ENCODE results near the gene NPIPB8. TPM values are rescaled to one million over a fixed set of nuclear protein-coding genes. Genes with fewer than 3 reads are reported as not detected.
A peak's percentile ranks its signal among the peaks of the same experiment; 100 is the strongest.
"Not testable (repeated sequence)": the region's sequence is repeated elsewhere in the genome, so short reads cannot be mapped to it uniquely, and the experiment has no call there.

The NPIPB8 gene
- total RNA-seq (2021; ENCODE audit: unreplicated experiment): not detected
- not detected for polyA plus RNA-seq (2012; ENCODE audit: insufficient read length)
- percentile 20 among the genes with signal in this experiment for Bru-seq, nascent RNA
- percentile 26 among the genes with signal in this experiment for BruChase-seq, experiment 1, labeled RNA remaining after a 2-hour chase
- percentile 29 among the genes with signal in this experiment for BruChase-seq, experiment 2, labeled RNA remaining after a 6-hour chase
- long read RNA-seq: 0 reads

GRCh38 chr16:28637765-28638164 lies at the start of gene NPIPB8:
Gene NPIPB8, plus strand, starts transcription at chr16:28638065. Its CDS starts 296 bp downstream, at chr16:28638361.
- H3K27me3 ChIP-seq (ENCODE audit: control insufficient read depth, insufficient read depth, low read length); POLR2A ChIA-PET; H3K9me3 ChIP-seq (ENCODE audit: control insufficient read depth, insufficient read depth, low read depth, low read length); H3K27ac ChIP-seq (ENCODE audit: low read length); H3K4me1 ChIP-seq (ENCODE audit: control insufficient read depth, insufficient read depth, low read length); in situ Hi-C loops (cut with HindIII; ENCODE audit: low pct_unique_long_range_greater_than_20kb, low sequenced_read_pairs); intact Hi-C loops (cut with micrococcal nuclease; ENCODE audit: unreplicated experiment); DNase-seq (ENCODE audit: low read depth, low spot score); H3K36me3 ChIP-seq (ENCODE audit: control insufficient read depth, insufficient read depth, low read length); CTCF ChIA-PET; ATAC-seq; BruUV-seq (replicated peaks); H3K4me3 ChIP-seq (ENCODE audit: low read depth in 2 of 2, low read length in 2 of 2): not testable (repeated sequence)

DNA sequence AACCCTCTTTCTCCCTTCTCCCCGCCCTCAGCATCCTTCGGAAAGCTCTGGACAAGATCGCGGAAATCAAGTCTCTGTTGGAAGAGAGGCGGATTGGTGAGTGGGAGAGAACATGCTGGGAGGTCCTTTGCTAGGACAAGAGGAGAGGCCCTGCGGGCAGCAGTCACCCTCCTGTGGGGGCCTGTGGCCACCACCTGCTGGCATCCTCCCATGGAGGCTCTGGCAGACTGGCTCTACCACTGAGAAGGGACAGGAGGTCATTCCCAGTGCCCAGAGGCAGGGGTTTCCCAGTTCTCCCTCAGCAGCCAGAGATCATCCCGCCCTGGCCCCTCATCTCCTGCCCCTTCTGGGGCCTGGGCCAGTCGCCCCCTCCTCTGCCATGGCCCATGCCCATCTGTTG lies 48.8 kb upstream of the NPIPB8 start:
- H3K4me1 ChIP-seq (ENCODE audit: control insufficient read depth, insufficient read depth, low read length): no peaks in the 10 kb centered on the region
- no peak for TF ChIP-seq SIN3A (IDR thresholded peaks at IDR 0.05; ENCODE audit: borderline replicate concordance, insufficient read depth, low read depth, low read length)
- no peak for TF ChIP-seq CTCF (IDR thresholded peaks at IDR 0.05)
- no peak for TF ChIP-seq POLR2AphosphoS5 (IDR thresholded peaks at IDR 0.05; ENCODE audit: low read depth, low read length)
- TF ChIP-seq, protein P1, sequence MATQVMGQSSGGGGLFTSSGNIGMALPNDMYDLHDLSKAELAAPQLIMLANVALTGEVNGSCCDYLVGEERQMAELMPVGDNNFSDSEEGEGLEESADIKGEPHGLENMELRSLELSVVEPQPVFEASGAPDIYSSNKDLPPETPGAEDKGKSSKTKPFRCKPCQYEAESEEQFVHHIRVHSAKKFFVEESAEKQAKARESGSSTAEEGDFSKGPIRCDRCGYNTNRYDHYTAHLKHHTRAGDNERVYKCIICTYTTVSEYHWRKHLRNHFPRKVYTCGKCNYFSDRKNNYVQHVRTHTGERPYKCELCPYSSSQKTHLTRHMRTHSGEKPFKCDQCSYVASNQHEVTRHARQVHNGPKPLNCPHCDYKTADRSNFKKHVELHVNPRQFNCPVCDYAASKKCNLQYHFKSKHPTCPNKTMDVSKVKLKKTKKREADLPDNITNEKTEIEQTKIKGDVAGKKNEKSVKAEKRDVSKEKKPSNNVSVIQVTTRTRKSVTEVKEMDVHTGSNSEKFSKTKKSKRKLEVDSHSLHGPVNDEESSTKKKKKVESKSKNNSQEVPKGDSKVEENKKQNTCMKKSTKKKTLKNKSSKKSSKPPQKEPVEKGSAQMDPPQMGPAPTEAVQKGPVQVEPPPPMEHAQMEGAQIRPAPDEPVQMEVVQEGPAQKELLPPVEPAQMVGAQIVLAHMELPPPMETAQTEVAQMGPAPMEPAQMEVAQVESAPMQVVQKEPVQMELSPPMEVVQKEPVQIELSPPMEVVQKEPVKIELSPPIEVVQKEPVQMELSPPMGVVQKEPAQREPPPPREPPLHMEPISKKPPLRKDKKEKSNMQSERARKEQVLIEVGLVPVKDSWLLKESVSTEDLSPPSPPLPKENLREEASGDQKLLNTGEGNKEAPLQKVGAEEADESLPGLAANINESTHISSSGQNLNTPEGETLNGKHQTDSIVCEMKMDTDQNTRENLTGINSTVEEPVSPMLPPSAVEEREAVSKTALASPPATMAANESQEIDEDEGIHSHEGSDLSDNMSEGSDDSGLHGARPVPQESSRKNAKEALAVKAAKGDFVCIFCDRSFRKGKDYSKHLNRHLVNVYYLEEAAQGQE (IDR thresholded peaks at IDR 0.05; ENCODE audit: insufficient read depth in 1 of 2, low read depth in 2 of 2, low read length in 1 of 2): no peak
- ATAC-seq (no peak), DNase-seq (ENCODE audit: low read depth, low spot score) (no peak)
- in situ Hi-C loops (cut with HindIII; ENCODE audit: low pct_unique_long_range_greater_than_20kb, low sequenced_read_pairs) (no loop called here), intact Hi-C loops (cut with micrococcal nuclease; ENCODE audit: unreplicated experiment) (no loop called here)
- BruUV-seq (replicated peaks): no TSS peak
- H3K27ac ChIP-seq (ENCODE audit: low read length): no peak overlapping the region
- no peaks in the 10 kb centered on the region for H3K9me3 ChIP-seq (ENCODE audit: control insufficient read depth, insufficient read depth, low read depth, low read length)
- H3K27me3 ChIP-seq (ENCODE audit: control insufficient read depth, insufficient read depth, low read length): no peaks in the 10 kb centered on the region
- POLR2A ChIA-PET: no interaction called here
- CTCF ChIA-PET: no interaction called here
- no peaks in the 10 kb centered on the region for H3K36me3 ChIP-seq (ENCODE audit: control insufficient read depth, insufficient read depth, low read length)
- no peak overlapping the region for H3K4me3 ChIP-seq (ENCODE audit: low read depth in 2 of 2, low read length in 2 of 2)

DNA sequence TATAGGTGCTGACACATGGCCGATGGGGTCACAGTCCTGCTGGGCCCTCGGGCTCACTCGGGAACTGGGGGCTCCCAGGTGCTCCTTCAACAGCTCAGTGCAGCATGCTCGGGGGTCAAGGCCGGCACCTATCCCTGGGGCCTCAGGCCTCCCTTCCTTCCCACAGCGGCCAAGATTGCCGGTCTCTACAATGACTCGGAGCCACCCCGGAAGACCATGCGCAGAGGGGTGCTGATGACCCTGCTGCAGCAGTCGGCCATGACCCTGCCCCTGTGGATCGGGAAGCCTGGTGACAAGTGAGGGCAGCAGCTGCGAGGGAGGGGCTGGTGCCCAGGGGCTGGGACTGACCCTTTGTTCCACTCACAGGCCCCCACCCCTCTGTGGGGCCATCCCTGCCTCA lies 47.9 kb upstream of the NPIPB8 start:
- no peaks in the 10 kb centered on the region for H3K9me3 ChIP-seq (ENCODE audit: control insufficient read depth, insufficient read depth, low read depth, low read length)
- no peak overlapping the region for H3K4me3 ChIP-seq (ENCODE audit: low read depth in 2 of 2, low read length in 2 of 2)
- DNase-seq (ENCODE audit: low read depth, low spot score): no peak
- ChIA-PET POLR2A (no interaction called here), CTCF (no interaction called here)
- no peak for ATAC-seq
- H3K27me3 ChIP-seq (ENCODE audit: control insufficient read depth, insufficient read depth, low read length): no peaks in the 10 kb centered on the region
- H3K4me1 ChIP-seq (ENCODE audit: control insufficient read depth, insufficient read depth, low read length): no peaks in the 10 kb centered on the region
- TF ChIP-seq, protein P1 (IDR thresholded peaks at IDR 0.05; ENCODE audit: insufficient read depth in 1 of 2, low read depth in 2 of 2, low read length in 1 of 2): no peak
- TF ChIP-seq POLR2AphosphoS5 (IDR thresholded peaks at IDR 0.05; ENCODE audit: low read depth, low read length): no peak
- no peak for TF ChIP-seq CTCF (IDR thresholded peaks at IDR 0.05)
- TF ChIP-seq SIN3A (IDR thresholded peaks at IDR 0.05; ENCODE audit: borderline replicate concordance, insufficient read depth, low read depth, low read length): no peak
- no peak for TF ChIP-seq TCF7L2 (IDR thresholded peaks at IDR 0.05; ENCODE audit: low read depth, low read length)
- intact Hi-C loops (cut with micrococcal nuclease; ENCODE audit: unreplicated experiment): no loop called here
- H3K36me3 ChIP-seq (ENCODE audit: control insufficient read depth, insufficient read depth, low read length): no peaks in the 10 kb centered on the region
- no peak overlapping the region for H3K27ac ChIP-seq (ENCODE audit: low read length)
- in situ Hi-C loops (cut with HindIII; ENCODE audit: low pct_unique_long_range_greater_than_20kb, low sequenced_read_pairs): no loop called here
- no TSS peak for BruUV-seq (replicated peaks)
